HT-29 (cell line): Measurements from ENCODE around the gene ZFP36. TPM values are rescaled to one million over a fixed set of nuclear protein-coding genes. Genes with fewer than 3 reads are reported as not detected.
A peak's percentile ranks its signal among the peaks of the same experiment; 100 is the strongest.

Experiments used
- DNase-seq: peaks from one replicate; pipeline ENCODE4 v3.0.0-alpha.2; 2015; ENCODE audit warnings: low spot score
- total RNA-seq: library from RNA; depleted of rRNA; stranded (reverse); fragments of >200 nt; shearing (Covaris generic); gene quantifications from 2 replicates; pipeline ENCODE4 v1.2.3, GENCODE V29; 2014

Gene ZFP36
- total RNA-seq, 1 experiment from 2014 or later = 124 TPM

- DNase-seq = no peak
These were observed 11.0 kb downstream of the ZFP36 start for GRCh38 chr19:39417463-39418181.

GRCh38 chr19:39419003-39419402, 12.4 kb downstream of the ZFP36 start:
- DNase-seq = no peak

GRCh38 chr19:39420769-39421168, 14.1 kb downstream of the ZFP36 start:
- no peak for DNase-seq

- DNase-seq = no peak
These were observed 15.4 kb downstream of the ZFP36 start for GRCh38 chr19:39422020-39422419.

- DNase-seq = no peak
These were observed 16.8 kb downstream of the ZFP36 start for GRCh38 chr19:39423258-39424086.

GRCh38 chr19:39424934-39425333, 18.3 kb downstream of the ZFP36 start:
- DNase-seq = no peak

GRCh38 chr19:39425744-39426143, 19.1 kb downstream of the ZFP36 start:
- no peak for DNase-seq

- no peak for DNase-seq
These were observed 19.5 kb downstream of the ZFP36 start for GRCh38 chr19:39426170-39426569.

GRCh38 chr19:39427707-39428106, 21.1 kb downstream of the ZFP36 start:
- no peak for DNase-seq

GRCh38 chr19:39428283-39429112, 21.9 kb downstream of the ZFP36 start:
- peak; percentile 77 for DNase-seq

GRCh38 chr19:39430675-39431593, 24.3 kb downstream of the ZFP36 start:
- peak; percentile 99 for DNase-seq

GRCh38 chr19:39432677-39433025, 26.0 kb downstream of the ZFP36 start:
- DNase-seq = no peak

- no peak for DNase-seq
These were observed 26.9 kb downstream of the ZFP36 start for GRCh38 chr19:39433480-39434079.

- no peak for DNase-seq
These were observed 27.8 kb downstream of the ZFP36 start for GRCh38 chr19:39434123-39435076.

GRCh38 chr19:39435499-39436349, 29.1 kb downstream of the ZFP36 start, which contains the start of gene RPS16:
Gene RPS16 (minus strand): TSS chr19:39435949. CDS start chr19:39435895, 54 bp downstream.
- DNase-seq = peak; percentile 100

- no peak for DNase-seq
These were observed 29.7 kb downstream of the ZFP36 start for GRCh38 chr19:39436350-39436716.

GRCh38 chr19:39438270-39438934, 31.8 kb downstream of the ZFP36 start:
- DNase-seq = no peak
